ENCODE measurements around the gene POLD1. TPM values are rescaled to one million over a fixed set of nuclear protein-coding genes. Genes with fewer than 3 reads are reported as not detected.

POLD1 gene
- total and polyA plus RNA-seq, 7 donors: 4.5 to 9.7 (median 6.9) TPM

- 85 to 87% (median 87%) methylated on average over 6 to 7 of the region's 7 CpGs for WGBS, 3 donors
These were observed 22.7 kb upstream of the POLD1 start for GRCh38 chr19:50361290-50362029.

GRCh38 chr19:50362030-50362412 is 22.1 kb upstream of the POLD1 start:
- H3K36me3 ChIP-seq (ENCODE audit: insufficient read depth in 1 of 2, low read depth in 1 of 2): no peaks in the 10 kb centered on the region
- H3K4me3 ChIP-seq: no peak overlapping the region
- H3K27me3 ChIP-seq (ENCODE audit: insufficient read depth in 3 of 3, low read length in 2 of 3): no peaks in the 10 kb centered on the region
- intact Hi-C loops (cut with DNase I): loop anchor here in 1 of 2 donors (10.0 kb wide), 1 partner anchor 193 kb away; no protein-coding TSS in a partner anchor
- WGBS, 3 donors: 80 to 87% (median 83%) methylated on average over 7 of the region's 7 CpGs
- DNase-seq: no peak
- peaks cover 7% of the 10 kb centered on the region for H3K4me1 ChIP-seq
- H3K27ac ChIP-seq: no peak overlapping the region
- ATAC-seq: no peak
- no peaks in the 10 kb centered on the region for H3K9me3 ChIP-seq
- TF ChIP-seq CTCF (IDR thresholded peaks at IDR 0.05): no peak

More at GRCh38 chr19:50361290-50362029, 22.7 kb upstream of the POLD1 start:
- H3K4me1 ChIP-seq: peaks cover 7% of the 10 kb centered on the region
- intact Hi-C loops (cut with DNase I): loop anchor here in 1 of 2 donors (10.0 kb wide), 1 partner anchor 193 kb away; no protein-coding TSS in a partner anchor
- H3K9me3 ChIP-seq: no peaks in the 10 kb centered on the region
- ATAC-seq: no peak
- no peak overlapping the region for H3K27ac ChIP-seq
- no peak overlapping the region for H3K4me3 ChIP-seq
- H3K36me3 ChIP-seq (ENCODE audit: insufficient read depth in 1 of 2, low read depth in 1 of 2): no peaks in the 10 kb centered on the region
- no peaks in the 10 kb centered on the region for H3K27me3 ChIP-seq (ENCODE audit: insufficient read depth in 3 of 3, low read length in 2 of 3)
- no peak for TF ChIP-seq CTCF (IDR thresholded peaks at IDR 0.05)
- no peak for DNase-seq

- no peak for TF ChIP-seq CTCF (IDR thresholded peaks at IDR 0.05)
- no peak for DNase-seq
- 55 to 65% (median 55%) methylated on average over 11 of the region's 11 CpGs for WGBS, 3 donors
- no peaks in the 10 kb centered on the region for H3K9me3 ChIP-seq
- no peaks in the 10 kb centered on the region for H3K27me3 ChIP-seq (ENCODE audit: insufficient read depth in 3 of 3, low read length in 2 of 3)
- H3K36me3 ChIP-seq (ENCODE audit: insufficient read depth in 1 of 2, low read depth in 1 of 2): no peaks in the 10 kb centered on the region
- H3K27ac ChIP-seq: no peak overlapping the region
- ATAC-seq: no peak
- intact Hi-C loops (cut with DNase I): loop anchor here in 1 of 2 donors (10.0 kb wide), 1 partner anchor 192 kb away; no protein-coding TSS in a partner anchor
- H3K4me1 ChIP-seq: peaks cover 7% of the 10 kb centered on the region
- H3K4me3 ChIP-seq: no peak overlapping the region
These were observed 21.3 kb upstream of the POLD1 start for GRCh38 chr19:50362656-50363424.

GRCh38 chr19:50365434-50366306 is 18.5 kb upstream of the POLD1 start, which contains the start of gene NAPSA:
Gene NAPSA, minus strand, starts transcription at chr19:50365639. Its CDS starts 18 bp downstream, at chr19:50365621.
- H3K9me3 ChIP-seq: no peaks in the 10 kb centered on the region
- no peak for ATAC-seq
- intact Hi-C loops (cut with DNase I): loop anchor here (5.0 to 10.0 kb wide), 5 partner anchors 97 to 417 kb away; partner anchors contain the start of genes EMC10 (in 1 of the 2) and GARIN5A (in 1 of the 2)
- TF ChIP-seq CTCF (IDR thresholded peaks at IDR 0.05): no peak
- WGBS, 3 donors: 77 to 85% (median 80%) methylated on average over 11 of the region's 11 CpGs
- no peak within 1 kb of the TSS for H3K4me3 ChIP-seq
- no peaks in the 10 kb centered on the region for H3K27me3 ChIP-seq (ENCODE audit: insufficient read depth in 3 of 3, low read length in 2 of 3)
- H3K4me1 ChIP-seq: no peaks in the 10 kb centered on the region
- DNase-seq: no peak
- no peaks in the 10 kb centered on the region for H3K36me3 ChIP-seq (ENCODE audit: insufficient read depth in 1 of 2, low read depth in 1 of 2)
- H3K27ac ChIP-seq: no peak within 1 kb of the TSS

Data from psoas muscle (tissue), 8 donors.